ENCODE measurements around the gene OR2G2.

DNA sequence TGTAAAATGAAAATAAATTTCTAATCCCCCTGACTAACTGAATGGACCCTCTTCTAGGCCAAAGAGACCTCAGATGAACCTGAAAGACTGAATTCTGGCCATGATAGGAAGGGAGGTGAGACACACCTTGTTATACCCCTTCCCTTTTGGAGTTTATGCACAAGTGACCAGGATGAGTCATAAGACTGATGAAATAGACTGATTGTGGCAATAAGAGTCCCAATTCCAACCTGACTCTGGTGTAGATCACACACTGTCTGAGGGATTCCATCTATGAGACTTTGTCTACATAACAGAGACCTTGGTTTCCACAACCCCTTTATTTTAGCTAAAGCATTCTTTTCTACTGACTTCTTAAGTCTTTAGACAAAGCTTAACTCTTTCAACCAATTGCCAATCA, 13.5 kb upstream of the OR2G2 start:
- TF ChIP-seq, protein P1, sequence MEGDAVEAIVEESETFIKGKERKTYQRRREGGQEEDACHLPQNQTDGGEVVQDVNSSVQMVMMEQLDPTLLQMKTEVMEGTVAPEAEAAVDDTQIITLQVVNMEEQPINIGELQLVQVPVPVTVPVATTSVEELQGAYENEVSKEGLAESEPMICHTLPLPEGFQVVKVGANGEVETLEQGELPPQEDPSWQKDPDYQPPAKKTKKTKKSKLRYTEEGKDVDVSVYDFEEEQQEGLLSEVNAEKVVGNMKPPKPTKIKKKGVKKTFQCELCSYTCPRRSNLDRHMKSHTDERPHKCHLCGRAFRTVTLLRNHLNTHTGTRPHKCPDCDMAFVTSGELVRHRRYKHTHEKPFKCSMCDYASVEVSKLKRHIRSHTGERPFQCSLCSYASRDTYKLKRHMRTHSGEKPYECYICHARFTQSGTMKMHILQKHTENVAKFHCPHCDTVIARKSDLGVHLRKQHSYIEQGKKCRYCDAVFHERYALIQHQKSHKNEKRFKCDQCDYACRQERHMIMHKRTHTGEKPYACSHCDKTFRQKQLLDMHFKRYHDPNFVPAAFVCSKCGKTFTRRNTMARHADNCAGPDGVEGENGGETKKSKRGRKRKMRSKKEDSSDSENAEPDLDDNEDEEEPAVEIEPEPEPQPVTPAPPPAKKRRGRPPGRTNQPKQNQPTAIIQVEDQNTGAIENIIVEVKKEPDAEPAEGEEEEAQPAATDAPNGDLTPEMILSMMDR (IDR thresholded peaks at IDR 0.05 in 2 of 3, conservative IDR thresholded peaks at IDR 0.05 in 1 of 3; ENCODE audit: borderline replicate concordance in 1 of 3, insufficient read depth in 1 of 3, low read depth in 2 of 3, low read length in 2 of 3) = no peak
- TF ChIP-seq RAD21 (IDR thresholded peaks at IDR 0.05; ENCODE audit: low read depth) (no peak), TCF7L2 (IDR thresholded peaks at IDR 0.05; ENCODE audit: borderline replicate concordance, extremely low read depth, insufficient read depth, insufficient read length) (no peak), POLR2A (IDR thresholded peaks at IDR 0.05; ENCODE audit: borderline replicate concordance, extremely low read depth, insufficient read depth, insufficient read length) (no peak), ELF1 (IDR thresholded peaks at IDR 0.05; ENCODE audit: borderline replicate concordance, low read depth) (no peak), EZH2 (IDR thresholded peaks at IDR 0.05) (no peak), EZH2phosphoT487 (IDR thresholded peaks at IDR 0.05; ENCODE audit: borderline replicate concordance) (no peak), ZFX (IDR thresholded peaks at IDR 0.05) (no peak), POLR2AphosphoS5 (IDR thresholded peaks at IDR 0.05; ENCODE audit: low read depth, low read length) (no peak)
- TF ChIP-seq, protein P2, sequence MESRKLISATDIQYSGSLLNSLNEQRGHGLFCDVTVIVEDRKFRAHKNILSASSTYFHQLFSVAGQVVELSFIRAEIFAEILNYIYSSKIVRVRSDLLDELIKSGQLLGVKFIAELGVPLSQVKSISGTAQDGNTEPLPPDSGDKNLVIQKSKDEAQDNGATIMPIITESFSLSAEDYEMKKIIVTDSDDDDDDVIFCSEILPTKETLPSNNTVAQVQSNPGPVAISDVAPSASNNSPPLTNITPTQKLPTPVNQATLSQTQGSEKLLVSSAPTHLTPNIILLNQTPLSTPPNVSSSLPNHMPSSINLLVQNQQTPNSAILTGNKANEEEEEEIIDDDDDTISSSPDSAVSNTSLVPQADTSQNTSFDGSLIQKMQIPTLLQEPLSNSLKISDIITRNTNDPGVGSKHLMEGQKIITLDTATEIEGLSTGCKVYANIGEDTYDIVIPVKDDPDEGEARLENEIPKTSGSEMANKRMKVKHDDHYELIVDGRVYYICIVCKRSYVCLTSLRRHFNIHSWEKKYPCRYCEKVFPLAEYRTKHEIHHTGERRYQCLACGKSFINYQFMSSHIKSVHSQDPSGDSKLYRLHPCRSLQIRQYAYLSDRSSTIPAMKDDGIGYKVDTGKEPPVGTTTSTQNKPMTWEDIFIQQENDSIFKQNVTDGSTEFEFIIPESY (IDR thresholded peaks at IDR 0.05; ENCODE audit: extremely low read depth, insufficient replicate concordance, low read length) = no peak
